Astrocyte of the spinal cord (primary cell): ENCODE data around the gene MTHFD2L.
"Not testable (repeated sequence)": the region's sequence is repeated elsewhere in the genome, so short reads cannot be mapped to it uniquely, and the experiment has no call there.

Experiments
- DNase-seq: peaks from one replicate; pipeline ENCODE4 v3.0.0; 2011; ENCODE audit warnings: low read depth, low spot score
- H3K4me3 ChIP-seq: 2 replicates; pipeline ENCODE4 v1.5.1; 2011; ENCODE audit warnings: low read depth, mild to moderate bottlenecking, low read length, moderate library complexity
- in situ Hi-C: cut with HindIII; loops from 2 replicates; pipeline ENCODE4 v1.10.0; 2017; ENCODE audit warnings: low sequenced_read_pairs
- TF ChIP-seq, protein P1 (sequence below): IDR thresholded peaks from 2 replicates; pipeline ENCODE4 v1.5.1; 2012; ENCODE audit warnings: low read depth, mild to moderate bottlenecking, low read length, inconsistent platforms

The MTHFD2L gene

DNA sequence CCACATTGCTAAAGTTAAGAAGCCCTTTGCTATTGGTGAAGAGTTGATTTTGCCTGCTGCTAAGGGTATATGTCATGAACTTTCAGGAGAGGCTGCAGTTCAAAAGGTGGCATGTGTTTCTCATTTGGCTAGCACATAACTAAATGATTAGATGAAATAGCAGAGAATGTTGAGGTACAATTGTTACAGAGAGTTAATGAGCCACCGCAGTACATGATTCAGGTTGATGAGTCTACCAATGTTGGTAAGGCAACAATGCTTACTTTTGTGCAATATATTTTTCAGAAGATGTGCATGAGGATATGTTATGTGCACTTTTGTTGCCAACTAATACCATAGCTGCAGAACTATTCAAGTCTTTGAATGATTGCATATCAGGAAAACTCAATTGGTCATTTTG, 37.8 kb upstream of the MTHFD2L start:
- no peak for DNase-seq
- in situ Hi-C loops = no loop called here
- H3K4me3 ChIP-seq = no peak overlapping the region
- TF ChIP-seq, protein P1, sequence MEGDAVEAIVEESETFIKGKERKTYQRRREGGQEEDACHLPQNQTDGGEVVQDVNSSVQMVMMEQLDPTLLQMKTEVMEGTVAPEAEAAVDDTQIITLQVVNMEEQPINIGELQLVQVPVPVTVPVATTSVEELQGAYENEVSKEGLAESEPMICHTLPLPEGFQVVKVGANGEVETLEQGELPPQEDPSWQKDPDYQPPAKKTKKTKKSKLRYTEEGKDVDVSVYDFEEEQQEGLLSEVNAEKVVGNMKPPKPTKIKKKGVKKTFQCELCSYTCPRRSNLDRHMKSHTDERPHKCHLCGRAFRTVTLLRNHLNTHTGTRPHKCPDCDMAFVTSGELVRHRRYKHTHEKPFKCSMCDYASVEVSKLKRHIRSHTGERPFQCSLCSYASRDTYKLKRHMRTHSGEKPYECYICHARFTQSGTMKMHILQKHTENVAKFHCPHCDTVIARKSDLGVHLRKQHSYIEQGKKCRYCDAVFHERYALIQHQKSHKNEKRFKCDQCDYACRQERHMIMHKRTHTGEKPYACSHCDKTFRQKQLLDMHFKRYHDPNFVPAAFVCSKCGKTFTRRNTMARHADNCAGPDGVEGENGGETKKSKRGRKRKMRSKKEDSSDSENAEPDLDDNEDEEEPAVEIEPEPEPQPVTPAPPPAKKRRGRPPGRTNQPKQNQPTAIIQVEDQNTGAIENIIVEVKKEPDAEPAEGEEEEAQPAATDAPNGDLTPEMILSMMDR = no peak

DNA sequence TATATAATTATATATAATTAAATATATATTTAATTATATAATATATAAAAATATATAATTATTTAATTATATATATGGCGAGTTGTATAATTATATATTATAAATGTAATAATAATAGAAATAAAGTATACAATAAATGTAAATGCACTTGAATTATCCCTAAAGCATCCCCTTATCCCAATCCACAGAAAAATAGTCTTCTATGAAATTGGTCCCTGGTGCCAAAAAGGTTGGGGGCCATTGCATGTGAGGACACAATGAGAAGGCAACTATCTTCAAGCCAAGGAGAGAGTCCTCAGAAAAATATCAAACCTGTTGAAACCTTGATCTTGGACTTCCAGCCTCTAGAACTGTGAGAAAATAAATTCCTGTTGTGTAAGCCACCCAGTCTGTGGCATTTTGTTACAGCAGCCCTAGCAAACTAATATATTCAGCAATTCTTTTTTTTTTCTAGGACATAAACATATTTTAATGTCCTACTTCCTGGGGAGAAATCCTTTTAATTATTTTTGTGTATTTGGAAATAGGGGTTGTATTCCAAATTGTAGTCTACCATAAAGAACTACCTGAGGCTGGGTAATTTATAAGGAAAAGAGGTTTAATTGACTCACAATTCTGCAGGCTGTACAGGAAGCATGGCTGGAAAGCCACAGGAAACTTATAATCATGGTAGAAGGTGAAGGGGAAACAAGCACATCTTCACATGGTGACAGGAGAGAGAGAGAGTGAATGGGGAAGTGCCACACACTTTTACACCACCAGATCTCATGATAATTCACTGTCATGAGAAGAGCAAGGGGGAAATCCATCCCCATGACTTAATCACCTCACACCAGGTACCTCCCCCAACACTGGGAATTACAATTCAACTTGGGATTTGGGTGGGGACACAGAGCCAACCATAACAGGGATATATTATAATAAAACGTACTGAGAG, 36.0 kb upstream of the MTHFD2L start:
- DNase-seq = no peak
- TF ChIP-seq, protein P1 = no peak
- in situ Hi-C loops = no loop called here
- no peak overlapping the region for H3K4me3 ChIP-seq

DNA sequence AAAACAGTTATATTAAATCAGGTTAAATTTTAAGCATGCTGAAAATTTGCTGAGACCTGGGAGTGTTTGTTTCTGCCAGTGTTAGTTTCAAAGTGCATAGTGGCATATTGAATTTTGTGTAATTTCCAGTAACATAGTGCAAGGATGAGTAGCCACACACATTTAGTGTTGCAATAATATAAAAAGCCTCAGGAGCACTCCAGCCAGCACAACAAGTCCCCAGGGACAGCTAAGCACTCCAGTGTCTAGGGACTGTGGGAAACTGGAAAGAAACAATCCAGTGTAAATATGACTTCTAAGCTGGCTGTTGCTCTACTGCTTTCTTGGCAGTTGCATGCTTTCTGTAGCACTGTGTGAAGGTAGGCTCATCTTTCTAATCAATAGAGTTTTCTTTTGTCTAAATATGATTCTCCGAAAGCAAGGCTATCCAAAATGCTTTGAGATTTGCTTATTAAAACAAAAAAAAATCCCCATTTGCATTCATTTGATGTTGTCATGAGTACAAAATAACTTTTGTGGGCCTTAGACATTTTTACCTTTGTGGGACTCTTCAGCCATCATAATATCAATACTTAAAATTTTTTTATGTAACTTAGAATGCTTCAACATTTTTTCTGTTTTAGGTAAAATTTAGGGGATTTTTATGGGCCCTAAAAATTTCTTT, 34.7 kb upstream of the MTHFD2L start:
- TF ChIP-seq, protein P1 = no peak
- peak; percentile 58 for DNase-seq
- in situ Hi-C loops = no loop called here

DNA sequence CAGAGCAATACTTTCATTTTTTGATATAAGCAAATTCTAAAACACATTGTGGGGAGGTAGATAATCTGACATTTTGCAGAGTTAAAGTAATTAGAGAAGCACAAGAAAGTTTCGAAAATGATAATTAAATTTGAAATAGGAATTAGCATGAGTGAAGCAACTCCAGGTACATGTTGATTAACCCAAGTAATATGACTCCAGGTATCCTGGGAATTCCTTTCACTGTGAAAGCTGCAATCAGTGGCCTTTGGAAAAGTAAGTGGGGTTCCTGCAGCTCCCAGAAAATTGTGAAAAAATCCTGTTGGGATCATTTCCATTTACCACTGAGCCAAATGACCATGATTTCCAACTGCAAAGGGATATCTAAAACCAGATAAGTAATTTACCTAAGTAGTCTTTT, 32.9 kb upstream of the MTHFD2L start:
- in situ Hi-C loops = loop anchor here (25.0 kb wide), 1 partner anchor 463 kb away; no protein-coding TSS in a partner anchor
- no peak overlapping the region for H3K4me3 ChIP-seq
- no peak for DNase-seq
- TF ChIP-seq, protein P1 = no peak

More for the DNA sequence above, 34.7 kb upstream of the MTHFD2L start:
- H3K4me3 ChIP-seq = no peak overlapping the region

DNA sequence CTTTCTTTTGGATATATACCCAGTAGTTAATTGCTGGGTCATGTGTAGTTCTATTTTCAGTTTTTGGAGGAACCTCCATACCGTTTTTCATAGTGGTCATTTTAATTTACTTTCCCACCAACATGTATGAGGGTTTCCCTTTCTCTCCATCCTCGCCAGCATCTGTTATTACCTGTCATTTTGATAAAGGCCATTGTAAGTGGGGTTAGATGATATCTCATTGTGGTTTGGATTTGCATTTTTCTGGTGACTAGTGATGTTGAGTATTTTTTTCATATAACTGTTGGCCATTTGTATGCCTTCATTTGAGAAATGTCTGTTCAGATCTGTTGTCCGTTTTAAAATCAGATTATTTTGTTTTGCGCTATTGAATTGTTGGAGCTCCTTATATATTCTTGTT, 30.2 kb upstream of the MTHFD2L start:
- DNase-seq = no peak
- in situ Hi-C loops = loop anchor here (25.0 kb wide), 1 partner anchor 465 kb away; no protein-coding TSS in a partner anchor
- TF ChIP-seq, protein P1 = no peak
- no peak overlapping the region for H3K4me3 ChIP-seq

DNA sequence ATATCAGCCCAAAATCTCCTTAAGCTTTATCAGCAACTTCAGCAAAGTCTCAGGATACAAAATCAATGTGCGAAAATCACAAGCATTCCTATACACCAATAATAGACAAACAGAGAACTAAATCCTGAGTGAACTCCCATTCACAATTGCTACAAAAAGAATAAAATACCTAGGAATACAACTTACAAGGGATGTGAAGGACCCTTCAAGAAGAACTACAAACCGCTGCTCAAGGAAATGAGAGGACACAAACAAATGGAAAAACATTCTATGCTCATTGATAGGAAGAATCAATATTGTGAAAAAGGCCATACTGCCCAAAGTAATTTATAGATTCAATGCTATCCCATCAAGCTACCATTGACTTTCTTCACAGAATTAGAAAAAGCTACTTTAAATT, 27.1 kb upstream of the MTHFD2L start:
- not testable (repeated sequence) for H3K4me3 ChIP-seq, DNase-seq
- in situ Hi-C loops = loop anchor here (25.0 kb wide), 1 partner anchor 469 kb away; no protein-coding TSS in a partner anchor

DNA sequence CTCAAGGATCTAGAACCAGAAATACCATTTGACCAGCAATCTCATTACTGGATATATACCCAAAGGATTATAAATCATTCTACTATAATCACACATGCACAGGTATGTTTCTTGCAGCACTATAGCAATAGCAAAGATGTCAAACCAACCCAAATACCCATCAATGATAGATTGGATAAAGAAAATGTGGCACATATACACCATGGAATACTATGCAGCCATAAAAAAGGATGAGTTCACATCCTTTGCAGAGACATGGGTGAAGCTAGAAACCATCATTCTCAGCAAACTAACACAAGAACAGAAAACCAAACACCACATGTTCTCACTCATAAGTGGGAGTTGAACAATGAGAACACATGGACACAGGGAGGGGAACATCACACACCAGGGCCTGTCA, 25.7 kb upstream of the MTHFD2L start:
- not testable (repeated sequence) for DNase-seq, H3K4me3 ChIP-seq
- in situ Hi-C loops = loop anchor here (25.0 kb wide), 1 partner anchor 470 kb away; no protein-coding TSS in a partner anchor
